IMR-90 (cell line): Measurements from ENCODE around the gene SRRM3.

ENCODE experiments used
- CTCF ChIP-seq: conservative IDR thresholded peaks from 2 replicates; pipeline ENCODE4 v1.5.1; 2012; ENCODE audit warnings: mild to moderate bottlenecking, low read depth, low read length, improper control_type of control experiment
- POLR2A ChIP-seq: IDR thresholded peaks from 2 replicates; pipeline ENCODE4 v1.6.1; 2012; ENCODE audit warnings: mild to moderate bottlenecking, low read depth, low read length
- RAD21 ChIP-seq: IDR thresholded peaks from 2 replicates; pipeline ENCODE4 v1.6.1; 2012; ENCODE audit warnings: low read length, improper control_type of control experiment
- RCOR1 ChIP-seq: IDR thresholded peaks from 2 replicates; pipeline ENCODE4 v1.6.1; 2012; ENCODE audit warnings: mild to moderate bottlenecking, low read length, improper control_type of control experiment; ENCODE audit not compliant: insufficient replicate concordance
- SMC3 ChIP-seq: fragments of 150-350 bp; IDR thresholded peaks from 2 replicates; pipeline ENCODE4 v1.6.1; 2016; ENCODE audit warnings: low read depth, mild to moderate bottlenecking, antibody characterized with exemption, low read length, moderate library complexity

GRCh38 chr7:76241141-76241540 lies 39.4 kb downstream of the SRRM3 start:
- TF ChIP-seq POLR2A (no peak), CTCF (no peak), SMC3 (no peak), RCOR1 (no peak), RAD21 (no peak)
